K562 (cell line): Measurements from ENCODE around the gene PUM1. TPM values are rescaled to one million over a fixed set of nuclear protein-coding genes. Genes with fewer than 3 reads are reported as not detected.

Experiments
- ATAC-seq: fragments of 200-7000 bp; cut with Tn5 transposase; 3 replicates; pipeline ENCODE4 v1.9.1; 2020; ENCODE audit warnings: moderate library complexity
- Bru-seq: library from RNA; stranded (reverse); fragments of 400-500 nt; gene quantifications from one replicate; lab custom pipeline; 2021; lab: Mats Ljungman, UMichigan
- BruChase-seq, 2 experiments: library from RNA; stranded (reverse); fragments of 400-500 nt; gene quantifications; one replicate each; lab custom pipeline; 2021; lab: Mats Ljungman, UMichigan
- BruUV-seq: library from RNA; stranded (reverse); fragments of 400-500 nt; replicated peaks from 2 replicates; lab custom pipeline; 2021; lab: Mats Ljungman, UMichigan
- CTCF ChIA-PET: fragments of 300-600 bp; formaldehyde crosslinking; extraction: SDS; loops from one replicate; lab custom pipeline; 2021; ENCODE audit warnings: low intra/inter-chr PET ratio; lab: Yijun Ruan, JAX
- POLR2A ChIA-PET: fragments of 300-600, 350-650 bp; sonication (Branson Sonifier 250); formaldehyde crosslinking; extraction: SDS; loops from one replicate; lab custom pipeline; 2021; ENCODE audit warnings: antibody characterized with exemption, inconsistent platforms; lab: Yijun Ruan, JAX
- DNase-seq, 4 experiments: peaks; one replicate each; pipeline versions ENCODE4 v3.0.0 to v3.0.0-alpha.2; 2011 to 2018; ENCODE audit warnings: low spot score in 3 of 4, mixed read lengths in 3 of 4; ENCODE audit errors: extremely low read depth in 1 of 4
- FAIRE-seq: peaks from 2 replicates; lab custom pipeline; 2011; peaks lifted over from hg19 to GRCh38; lab: Jason Lieb, UNC
- H2AFZ ChIP-seq: 2 replicates; pipeline ENCODE4 v1.6.0; 2011; ENCODE audit warnings: low read depth, low read length, control low read depth, inconsistent platforms
- H3K27ac ChIP-seq: fragments of 200-600 bp; 3 replicates; pipeline ENCODE4 v1.8.0; 2011; ENCODE audit warnings: low read depth, mild to moderate bottlenecking, control low read depth, inconsistent platforms, low read length, moderate library complexity, mixed read lengths; ENCODE audit errors: extremely low read depth
- H3K27me3 ChIP-seq, 2 experiments: fragments of 300-600 bp in 1 of 2; 2 replicates in 1 of 2; 3 replicates in 1 of 2; pipeline versions ENCODE4 v1.6.0 to v1.8.0; 2011; ENCODE audit warnings: inconsistent platforms in 2 of 2, low read length in 2 of 2, mild to moderate bottlenecking in 1 of 2, mixed read lengths in 1 of 2, moderate library complexity in 1 of 2; ENCODE audit not compliant: control insufficient read depth in 2 of 2, insufficient read depth in 2 of 2
- H3K36me3 ChIP-seq: fragments of 300-600 bp; 3 replicates; pipeline ENCODE4 v1.8.0; 2011; ENCODE audit warnings: mild to moderate bottlenecking, low read length, inconsistent platforms; ENCODE audit not compliant: control insufficient read depth, insufficient read depth
- H3K4me1 ChIP-seq, 2 experiments: fragments of 200-600 bp in 1 of 2; replicated peaks in 1 of 2; 2 replicates in 1 of 2; 3 replicates in 1 of 2; pipeline versions ENCODE4 v1.5.1 to v1.8.0; 2011; ENCODE audit warnings: inconsistent platforms in 2 of 2, low read length in 2 of 2, mild to moderate bottlenecking in 1 of 2, mixed read lengths in 1 of 2, moderate library complexity in 1 of 2; ENCODE audit not compliant: control insufficient read depth in 2 of 2, insufficient read depth in 2 of 2
- H3K4me2 ChIP-seq: 2 replicates; pipeline ENCODE4 v1.6.1; 2011; ENCODE audit warnings: low read length, control low read depth, inconsistent platforms, mixed read lengths; ENCODE audit not compliant: insufficient read depth
- H3K4me3 ChIP-seq: fragments of 200-600 bp; sonication (generic), shearing (Covaris generic); 2 replicates; pipeline ENCODE4 v1.5.1; 2016; ENCODE audit warnings: control low read depth, inconsistent platforms
- H3K79me2 ChIP-seq: fragments of 200-600 bp; 3 replicates; pipeline ENCODE4 v1.8.0; 2011; ENCODE audit warnings: low read length, inconsistent platforms; ENCODE audit not compliant: control insufficient read depth, insufficient read depth
- H3K9ac ChIP-seq, 2 experiments: 2 replicates each; pipeline versions ENCODE4 v1.6.0 to v1.6.1; 2011; ENCODE audit warnings: low read depth in 2 of 2, low read length in 2 of 2, control low read depth in 1 of 2, inconsistent platforms in 1 of 2, mild to moderate bottlenecking in 1 of 2, mixed read lengths in 1 of 2; ENCODE audit not compliant: insufficient read depth in 1 of 2
- H3K9me1 ChIP-seq: one replicate; pipeline ENCODE4 v1.6.0; 2011; ENCODE audit warnings: inconsistent platforms, mild to moderate bottlenecking, low read length, moderate library complexity; ENCODE audit not compliant: control insufficient read depth, insufficient read depth
- H3K9me3 ChIP-seq: replicated peaks from 2 replicates; pipeline ENCODE4 v1.5.1; 2011; ENCODE audit warnings: low read depth, low read length, inconsistent platforms; ENCODE audit not compliant: control insufficient read depth, insufficient read depth
- H4K20me1 ChIP-seq: replicated peaks from 2 replicates; pipeline ENCODE4 v1.6.1; 2011; ENCODE audit warnings: low read length, inconsistent platforms, mixed read lengths; ENCODE audit not compliant: control insufficient read depth, insufficient read depth
- ARHGAP35 ChIP-seq: fragments of 450-650 bp; IDR thresholded peaks from 2 replicates; pipeline ENCODE4 v1.6.1; 2018; ENCODE audit not compliant: partially characterized antibody
- CREM ChIP-seq: IDR thresholded peaks from 2 replicates; pipeline ENCODE4 v1.6.1; 2014; ENCODE audit warnings: antibody characterized with exemption, low read depth
- DMBX1 ChIP-seq: fragments of 250-450 bp; sonication (Bioruptor Pico); IDR thresholded peaks from 2 replicates; pipeline ENCODE4 v1.8.0; 2022; ENCODE audit warnings: inconsistent platforms, mild to moderate bottlenecking, moderate library complexity, borderline replicate concordance
- HDGF ChIP-seq: fragments of 450-650 bp; IDR thresholded peaks from 2 replicates; pipeline ENCODE4 v1.6.1; 2016
- MEF2A ChIP-seq: IDR thresholded peaks from 2 replicates; pipeline ENCODE4 v1.6.1; 2011; ENCODE audit warnings: low read depth, mild to moderate bottlenecking, low read length, moderate library complexity; ENCODE audit not compliant: control insufficient read depth
- MYC ChIP-seq, 2 experiments: fragments of 250-450 bp in 1 of 2; sonication (Bioruptor Pico) in 1 of 2; IDR thresholded peaks; 2 replicates each; pipeline versions ENCODE4 v1.5.1 to v1.6.1; 2012 to 2021; ENCODE audit warnings: low read depth in 2 of 2, borderline replicate concordance in 1 of 2, improper control_type of control experiment in 1 of 2, low read length in 1 of 2, mild to moderate bottlenecking in 1 of 2, moderate library complexity in 1 of 2
- NFE2 ChIP-seq: IDR thresholded peaks from 2 replicates; pipeline ENCODE4 v1.6.1; 2014; ENCODE audit warnings: antibody characterized with exemption, low read depth
- RAD21 ChIP-seq, 2 experiments: fragments of 250-450 bp in 1 of 2; fragments of 450-650 bp in 1 of 2; sonication (Bioruptor Pico) in 1 of 2; formaldehyde crosslinking in 1 of 2; IDR thresholded peaks in 1 of 2; conservative IDR thresholded peaks in 1 of 2; 2 replicates each; pipeline versions ENCODE4 v1.4.0 to v1.8.0; 2020 to 2022; ENCODE audit warnings: mild to moderate bottlenecking in 2 of 2, moderate library complexity in 1 of 2
- RBBP5 ChIP-seq: fragments of 200-600 bp; sonication (generic); IDR thresholded peaks from 2 replicates; pipeline ENCODE4 v1.6.1; 2012; ENCODE audit warnings: borderline replicate concordance, mild to moderate bottlenecking, low read length, control low read depth, inconsistent platforms; ENCODE audit not compliant: insufficient read depth, poor library complexity, severe bottlenecking
- WGBS: fragments of 100-300 bp; shearing (Covaris generic); methylation state at CpG from one replicate; pipeline ENCODE4 v1.1.6; 2016; ENCODE audit warnings: low coverage, mixed read lengths; ENCODE audit not compliant: insufficient coverage; ENCODE audit errors: missing lambda C conversion rate; 5-methylcytosine and 5-hydroxymethylcytosine counted together
- in situ Hi-C: fragments of 300-500 bp; cut with MboI; formaldehyde crosslinking; loops from 4 replicates; pipeline ENCODE4 v1.15.0; 2018; ENCODE audit warnings: inconsistent platforms, mixed read lengths
- intact Hi-C: fragments of 100-400 bp; cut with micrococcal nuclease; formaldehyde crosslinking; loops from 2 replicates; pipeline ENCODE4 v1.14.2; 2022
- long read RNA-seq, 3 experiments: library from polyadenylated mRNA in 2 of 3; library from RNA in 1 of 3; unstranded in 2 of 3; stranded (forward) in 1 of 3; transcript quantifications; one replicate each; pipeline ENCODE4 v2.0.0, GENCODE V29; 2019 to 2022
- polyA minus RNA-seq, 3 experiments: library from RNA; depleted of rRNA, polyadenylated mRNA; stranded (reverse); fragments of >200 nt; gene quantifications; 2 replicates each; pipeline ENCODE4 v1.2.3, GENCODE V29; 2011
- polyA plus RNA-seq, 8 experiments: library from polyadenylated mRNA; depleted of rRNA in 4 of 8; stranded (reverse) in 5 of 8; unstranded in 3 of 8; fragments of >200 nt; fragmentation: Nextera tagmentation in 2 of 8; fragmentation: Illumina TruSeq in 1 of 8; extraction: Ambion mirVana in 2 of 8; extraction: Trizol in 1 of 8; gene quantifications; 2 replicates each; pipeline versions ENCODE4 v1.2.1 to v1.2.3, GENCODE V29; 2011 to 2014; ENCODE audit warnings: inconsistent platforms in 1 of 8, missing spikeins in 1 of 8
- total RNA-seq, 7 experiments: library from RNA; depleted of rRNA in 6 of 7; stranded (reverse); fragments of >200 nt in 6 of 7; fragmentation: Illumina TruSeq in 2 of 7; extraction: Trizol in 2 of 7; gene quantifications; 2 replicates each; pipeline versions ENCODE4 v1.2.1 to v1.2.3, GENCODE V29; 2011 to 2021; ENCODE audit warnings: low replicate concordance in 1 of 7

PUM1 gene, protein sequence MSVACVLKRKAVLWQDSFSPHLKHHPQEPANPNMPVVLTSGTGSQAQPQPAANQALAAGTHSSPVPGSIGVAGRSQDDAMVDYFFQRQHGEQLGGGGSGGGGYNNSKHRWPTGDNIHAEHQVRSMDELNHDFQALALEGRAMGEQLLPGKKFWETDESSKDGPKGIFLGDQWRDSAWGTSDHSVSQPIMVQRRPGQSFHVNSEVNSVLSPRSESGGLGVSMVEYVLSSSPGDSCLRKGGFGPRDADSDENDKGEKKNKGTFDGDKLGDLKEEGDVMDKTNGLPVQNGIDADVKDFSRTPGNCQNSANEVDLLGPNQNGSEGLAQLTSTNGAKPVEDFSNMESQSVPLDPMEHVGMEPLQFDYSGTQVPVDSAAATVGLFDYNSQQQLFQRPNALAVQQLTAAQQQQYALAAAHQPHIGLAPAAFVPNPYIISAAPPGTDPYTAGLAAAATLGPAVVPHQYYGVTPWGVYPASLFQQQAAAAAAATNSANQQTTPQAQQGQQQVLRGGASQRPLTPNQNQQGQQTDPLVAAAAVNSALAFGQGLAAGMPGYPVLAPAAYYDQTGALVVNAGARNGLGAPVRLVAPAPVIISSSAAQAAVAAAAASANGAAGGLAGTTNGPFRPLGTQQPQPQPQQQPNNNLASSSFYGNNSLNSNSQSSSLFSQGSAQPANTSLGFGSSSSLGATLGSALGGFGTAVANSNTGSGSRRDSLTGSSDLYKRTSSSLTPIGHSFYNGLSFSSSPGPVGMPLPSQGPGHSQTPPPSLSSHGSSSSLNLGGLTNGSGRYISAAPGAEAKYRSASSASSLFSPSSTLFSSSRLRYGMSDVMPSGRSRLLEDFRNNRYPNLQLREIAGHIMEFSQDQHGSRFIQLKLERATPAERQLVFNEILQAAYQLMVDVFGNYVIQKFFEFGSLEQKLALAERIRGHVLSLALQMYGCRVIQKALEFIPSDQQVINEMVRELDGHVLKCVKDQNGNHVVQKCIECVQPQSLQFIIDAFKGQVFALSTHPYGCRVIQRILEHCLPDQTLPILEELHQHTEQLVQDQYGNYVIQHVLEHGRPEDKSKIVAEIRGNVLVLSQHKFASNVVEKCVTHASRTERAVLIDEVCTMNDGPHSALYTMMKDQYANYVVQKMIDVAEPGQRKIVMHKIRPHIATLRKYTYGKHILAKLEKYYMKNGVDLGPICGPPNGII
- 260 and 263 TPM in 2 replicates for total RNA-seq (2011; cell fraction: chromatin; rRNA removed; ENCODE audit: low replicate concordance)
- 122 and 134 TPM in 2 replicates for total RNA-seq (2011; cell fraction: nucleolus; rRNA removed)
- 144 and 176 TPM in 2 replicates for total RNA-seq (2011; cell fraction: nucleoplasm; rRNA removed)
- total RNA-seq (2014; rRNA removed), result 42.9 and 56.3 TPM in 2 replicates
- 60.1 and 66.4 TPM in 2 replicates for total RNA-seq (2014; rRNA removed; fragmentation: Illumina TruSeq; extraction: Trizol)
- 55.6 and 56.6 TPM in 2 replicates for total RNA-seq (2015; rRNA removed; fragmentation: Illumina TruSeq; extraction: Trizol)
- 101 and 104 TPM in 2 replicates for total RNA-seq (2021)
- 55.7 and 64.3 TPM in 2 replicates for polyA plus RNA-seq (2011; rRNA removed)
- 84.5 and 95.2 TPM in 2 replicates for polyA plus RNA-seq (2011; cell fraction: cytosol; rRNA removed)
- 131 and 181 TPM in 2 replicates for polyA plus RNA-seq (2011; cell fraction: nucleus; rRNA removed)
- 60.3 and 92.8 TPM in 2 replicates for polyA plus RNA-seq (2012)
- 52.1 and 60.9 TPM in 2 replicates for polyA plus RNA-seq (2014; fragmentation: Illumina TruSeq; extraction: Trizol)
- polyA plus RNA-seq (2014; fragmentation: Nextera tagmentation; extraction: Ambion mirVana), result 10 to 100 TPM; 37.7 to 43.8 TPM
- 46.4 and 49.5 TPM in 2 replicates for polyA plus RNA-seq (2014; rRNA removed)
- 300 and 362 TPM in 2 replicates for polyA minus RNA-seq (2011; rRNA and poly(A)+ RNA removed)
- 93.9 and 117 TPM in 2 replicates for polyA minus RNA-seq (2011; cell fraction: cytosol; rRNA and poly(A)+ RNA removed)
- 116 and 133 TPM in 2 replicates for polyA minus RNA-seq (2011; cell fraction: nucleus; rRNA and poly(A)+ RNA removed)
- percentile 95 among the genes with signal in this experiment for Bru-seq, nascent RNA
- percentile 96 among the genes with signal in this experiment for BruChase-seq, experiment 1, labeled RNA remaining after a 2-hour chase
- percentile 95 among the genes with signal in this experiment for BruChase-seq, experiment 2, labeled RNA remaining after a 6-hour chase
- long read RNA-seq, experiment 1, full-length matches to known transcripts, result 35 of 247 reads
- long read RNA-seq, experiment 1, partial matches to known transcripts, result 76 of 247 reads
- long read RNA-seq, experiment 1, other reads (novel, unspliced or antisense), result 136 of 247 reads
- long read RNA-seq, experiment 2, partial matches to known transcripts, result 2 of 37 reads
- long read RNA-seq, experiment 2, other reads (novel, unspliced or antisense), result 35 of 37 reads
- long read RNA-seq, experiment 3, full-length matches to known transcripts, result 3 of 21 reads
- long read RNA-seq, experiment 3, partial matches to known transcripts, result 5 of 21 reads
- long read RNA-seq, experiment 3, other reads (novel, unspliced or antisense), result 13 of 21 reads

DNA sequence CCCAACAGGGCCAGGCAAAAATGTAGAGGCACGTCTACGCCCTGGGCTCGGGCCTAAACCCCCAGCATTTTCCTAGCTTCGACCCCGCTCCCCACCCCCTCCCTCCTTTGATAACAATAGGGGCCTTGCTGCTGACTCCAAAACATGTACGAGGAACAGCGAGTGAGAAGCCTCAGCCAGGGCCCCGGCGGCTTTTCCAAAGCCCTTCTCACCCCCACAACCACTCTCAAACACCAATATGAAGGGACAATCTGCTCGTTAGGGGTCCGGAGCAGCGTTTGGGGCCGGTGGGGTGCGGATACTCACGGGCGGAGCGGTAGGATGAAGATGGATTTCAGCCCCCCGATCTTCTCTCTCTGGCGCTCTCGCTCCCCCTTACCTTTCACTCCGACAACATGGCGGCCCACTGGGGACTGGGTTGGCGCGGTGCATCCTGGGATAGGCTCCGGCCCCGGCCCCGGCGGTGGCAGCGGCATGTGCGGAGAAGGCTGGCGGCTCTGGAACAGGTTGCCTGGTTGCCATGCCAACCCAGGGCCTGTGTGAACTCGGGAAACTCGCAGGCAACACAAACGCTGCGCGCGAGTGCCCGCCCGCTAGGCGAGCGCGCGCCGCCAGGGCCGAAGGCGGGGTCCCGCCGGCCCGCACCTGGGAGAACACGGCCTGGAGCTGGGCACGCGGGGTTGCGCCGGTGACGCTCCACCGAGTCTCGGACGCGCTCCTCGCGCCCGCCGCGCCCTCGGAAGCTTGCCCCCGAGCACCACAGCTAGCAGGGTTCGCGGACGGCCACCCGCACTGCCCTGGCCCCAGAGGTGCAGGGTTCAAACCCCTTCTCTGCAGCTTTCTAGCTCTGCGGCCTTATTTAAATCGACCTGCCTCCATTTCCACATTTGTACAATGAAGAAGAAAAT is at the start of gene PUM1:
PUM1 (minus strand) TSS at position 408 of the 908 bp plus-strand sequence. CDS start 6,151 bp downstream, outside the sequence.
- DNase-seq (peak; percentile 93 to 97 (median 96)), FAIRE-seq (peak; percentile 76), ATAC-seq (peak; percentile 91)
- BruUV-seq, result TSS peak; percentile 97
- Histone ChIP-seq H3K4me1 (peaks cover 15 to 29% of the 10 kb centered on the region in 2 experiments; a peak in 4 of 5 replicates), H3K27me3 (no peaks in the 10 kb centered on the region), H4K20me1 (peaks cover 35% of the 10 kb centered on the region), H3K27ac (peak within 1 kb of the TSS; percentile 99), H3K4me3 (peak within 1 kb of the TSS; percentile 89), H3K9me1 (peaks cover 4% of the 10 kb centered on the region), H3K79me2 (peaks cover 51% of the 10 kb centered on the region), H2AFZ (peak within 1 kb of the TSS; percentile 97), H3K36me3 (peaks cover 22% of the 10 kb centered on the region; the same call in 1 of the 3 replicates), H3K4me2 (peak within 1 kb of the TSS; percentile 98), H3K9ac (peak within 1 kb of the TSS; percentile 95 to 99), H3K9me3 (no peaks in the 10 kb centered on the region)
- intact Hi-C loops (loop anchor here (2.0 kb wide), 2 partner anchors 37 to 89 kb away; no protein-coding TSS in a partner anchor), in situ Hi-C loops (no loop called here)
- 3% methylated on average over 71 of the region's 72 CpGs for WGBS
- POLR2A ChIA-PET, result interaction anchor here (0.6 to 3.6 kb wide), 33 partner anchors 9 to 276 kb away, joined by 3 to 24 read pairs (median 3); no protein-coding TSS in a partner anchor
- CTCF ChIA-PET, result no interaction called here
- TF ChIP-seq MYC (IDR thresholded peaks at IDR 0.05; ENCODE audit: low read depth, low read length) (peak; percentile 92), MYC (CRISPR knock-in tag; IDR thresholded peaks at IDR 0.05; ENCODE audit: borderline replicate concordance, low read depth) (peak; percentile 75; the same call in 1 of the 2 replicates), DMBX1 (CRISPR knock-in tag) (peak; percentile 91), RAD21 (CRISPR knock-in tag; conservative IDR thresholded peaks at IDR 0.05 in 1 of 2, IDR thresholded peaks at IDR 0.05 in 1 of 2) (0 out of 4 replicates have a peak, but pooled peaks of 1 of the 2 experiments have one; percentile 8), CREM (peak; percentile 51; the same call in 1 of the 2 replicates), ARHGAP35 (no peak), RBBP5 (peak; percentile 98), NFE2 (no peak), HDGF (no peak), MEF2A (no peak)
